Medulla oblongata (tissue), 1 donor: ENCODE results near the gene TFCP2L1.
"Not testable (repeated sequence)": the region's sequence is repeated elsewhere in the genome, so short reads cannot be mapped to it uniquely, and the experiment has no call there.

Source experiments
- DNase-seq: peaks from one replicate; pipeline ENCODE4 v3.0.0-alpha.2; 2015; ENCODE audit errors: extremely low spot score

The TFCP2L1 gene

GRCh38 chr2:121295911-121296650 lies 11.1 kb upstream of the TFCP2L1 start:
- DNase-seq = no peak

- DNase-seq = no peak
These were observed 10.2 kb upstream of the TFCP2L1 start for GRCh38 chr2:121294881-121295840.

- DNase-seq = no peak
These were observed 8.7 kb upstream of the TFCP2L1 start for GRCh38 chr2:121293450-121294325.

GRCh38 chr2:121291251-121291580 lies 6.2 kb upstream of the TFCP2L1 start:
- DNase-seq = no peak

- no peak for DNase-seq
These were observed 4.3 kb upstream of the TFCP2L1 start for GRCh38 chr2:121289271-121289670.

- DNase-seq = no peak
These were observed 3.6 kb upstream of the TFCP2L1 start for GRCh38 chr2:121288454-121289231.

GRCh38 chr2:121287956-121288355 lies 3.0 kb upstream of the TFCP2L1 start:
- no peak for DNase-seq

- DNase-seq = peak; percentile 50
These were observed 2.3 kb upstream of the TFCP2L1 start for GRCh38 chr2:121287146-121287798.

GRCh38 chr2:121286506-121286905 lies 1.5 kb upstream of the TFCP2L1 start:
- DNase-seq = no peak

- no peak for DNase-seq
These were observed 924 bp upstream of the TFCP2L1 start for GRCh38 chr2:121285926-121286325.

GRCh38 chr2:121283670-121284462 lies 1.1 kb downstream of the TFCP2L1 start:
- no peak for DNase-seq

GRCh38 chr2:121282800-121283385 lies 2.1 kb downstream of the TFCP2L1 start:
- DNase-seq = no peak

GRCh38 chr2:121281694-121282093 lies 3.3 kb downstream of the TFCP2L1 start:
- DNase-seq = no peak

- DNase-seq = no peak
These were observed 3.9 kb downstream of the TFCP2L1 start for GRCh38 chr2:121281107-121281506.

GRCh38 chr2:121279476-121280220 lies 5.4 kb downstream of the TFCP2L1 start:
- DNase-seq = no peak

- no peak for DNase-seq
These were observed 8.7 kb downstream of the TFCP2L1 start for GRCh38 chr2:121276341-121276740.

GRCh38 chr2:121273116-121273515 lies 11.9 kb downstream of the TFCP2L1 start:
- DNase-seq = no peak

GRCh38 chr2:121272596-121272995 lies 12.4 kb downstream of the TFCP2L1 start:
- no peak for DNase-seq

- not testable (repeated sequence) for DNase-seq
These were observed 15.6 kb downstream of the TFCP2L1 start for GRCh38 chr2:121269436-121269835.
